Calu3 (cell line): ENCODE measurements around the gene SYCN. TPM values are rescaled to one million over a fixed set of nuclear protein-coding genes. Genes with fewer than 3 reads are reported as not detected.
A peak's percentile ranks its signal among the peaks of the same experiment; 100 is the strongest.

Experiments used
- BruUV-seq: library from RNA; stranded (reverse); fragments of 400-500 nt; replicated peaks from 2 replicates; lab custom pipeline; 2021; lab: Mats Ljungman, UMichigan
- CTCF ChIA-PET: fragments of 300-600 bp; sonication (Branson Sonifier 250); formaldehyde crosslinking; loops from one replicate; lab custom pipeline; 2022; ENCODE audit warnings: antibody characterized with exemption; lab: Charles Lee
- DNase-seq: peaks from one replicate; pipeline ENCODE4 v3.0.0; 2022
- H3K27ac Mint-ChIP-seq: one replicate; pipeline ENCODE4 v1.8.0; 2022; ENCODE audit warnings: mixed read lengths; ENCODE audit not compliant: unreplicated experiment
- H3K27me3 Mint-ChIP-seq: one replicate; pipeline ENCODE4 v1.8.0; 2022; ENCODE audit warnings: mixed read lengths; ENCODE audit not compliant: unreplicated experiment
- H3K36me3 Mint-ChIP-seq: one replicate; pipeline ENCODE4 v1.8.0; 2022; ENCODE audit warnings: mild to moderate bottlenecking, moderate library complexity, mixed read lengths; ENCODE audit not compliant: insufficient read depth, unreplicated experiment
- H3K4me1 Mint-ChIP-seq: one replicate; pipeline ENCODE4 v1.8.0; 2022; ENCODE audit warnings: mild to moderate bottlenecking, low read depth, mixed read lengths; ENCODE audit not compliant: unreplicated experiment
- H3K4me3 Mint-ChIP-seq: one replicate; pipeline ENCODE4 v1.8.0; 2022; ENCODE audit warnings: mild to moderate bottlenecking, low read depth, moderate library complexity, mixed read lengths; ENCODE audit not compliant: unreplicated experiment
- H3K9me3 Mint-ChIP-seq: one replicate; pipeline ENCODE4 v1.8.0; 2022; ENCODE audit warnings: low read depth, mixed read lengths; ENCODE audit not compliant: unreplicated experiment
- CTCF ChIP-seq: fragments of 200-600 bp; IDR thresholded peaks from one replicate; pipeline ENCODE4 v1.8.0; 2022; ENCODE audit warnings: antibody characterized with exemption; ENCODE audit not compliant: unreplicated experiment
- intact Hi-C: fragments of 100-400 bp; cut with micrococcal nuclease; formaldehyde crosslinking; loops from one replicate; pipeline ENCODE4 v1.10.0; 2022; ENCODE audit not compliant: unreplicated experiment
- total RNA-seq: library from RNA; stranded (reverse); gene quantifications from 2 replicates; pipeline ENCODE4 v1.2.3, GENCODE V29; 2022

Gene SYCN
- total RNA-seq, 1 experiment from 2014 or later, result not detected

- BruUV-seq, result no TSS peak
- H3K4me3 Mint-ChIP-seq, result no peak overlapping the region
- no peak overlapping the region for H3K27ac Mint-ChIP-seq
- peaks cover 38% of the 10 kb centered on the region for H3K36me3 Mint-ChIP-seq
- no peaks in the 10 kb centered on the region for H3K27me3 Mint-ChIP-seq
- CTCF ChIA-PET, result interaction anchor here (0.6 kb wide), 1 partner anchor 13 kb away, joined by 3 read pairs; no protein-coding TSS in a partner anchor
- no peaks in the 10 kb centered on the region for H3K9me3 Mint-ChIP-seq
- H3K4me1 Mint-ChIP-seq, result no peaks in the 10 kb centered on the region
- DNase-seq, result no peak
- no peak for TF ChIP-seq CTCF
- intact Hi-C loops, result no loop called here
These were observed 17.7 kb downstream of the SYCN start for GRCh38 chr19:39186391-39186790.

GRCh38 chr19:39183104-39183503 lies 21.0 kb downstream of the SYCN start:
- no peak for DNase-seq
- H3K4me3 Mint-ChIP-seq, result no peak overlapping the region
- BruUV-seq, result no TSS peak
- H3K27me3 Mint-ChIP-seq, result no peaks in the 10 kb centered on the region
- no peaks in the 10 kb centered on the region for H3K9me3 Mint-ChIP-seq
- intact Hi-C loops, result no loop called here
- no peak for TF ChIP-seq CTCF
- H3K4me1 Mint-ChIP-seq, result no peaks in the 10 kb centered on the region
- H3K36me3 Mint-ChIP-seq, result peaks cover 64% of the 10 kb centered on the region
- no peak overlapping the region for H3K27ac Mint-ChIP-seq
- CTCF ChIA-PET, result no interaction called here

- H3K27ac Mint-ChIP-seq, result peak overlapping the region; percentile 40
- DNase-seq, result no peak
- no peaks in the 10 kb centered on the region for H3K4me1 Mint-ChIP-seq
- no TSS peak for BruUV-seq
- H3K9me3 Mint-ChIP-seq, result no peaks in the 10 kb centered on the region
- no peak for TF ChIP-seq CTCF
- CTCF ChIA-PET, result no interaction called here
- no peak overlapping the region for H3K4me3 Mint-ChIP-seq
- no peaks in the 10 kb centered on the region for H3K27me3 Mint-ChIP-seq
- intact Hi-C loops, result no loop called here
- H3K36me3 Mint-ChIP-seq, result peaks cover 64% of the 10 kb centered on the region
These were observed 21.9 kb downstream of the SYCN start for GRCh38 chr19:39182174-39182505.

GRCh38 chr19:39181500-39182173 lies 22.4 kb downstream of the SYCN start:
- H3K4me1 Mint-ChIP-seq, result no peaks in the 10 kb centered on the region
- H3K4me3 Mint-ChIP-seq, result no peak overlapping the region
- TF ChIP-seq CTCF, result no peak
- H3K36me3 Mint-ChIP-seq, result peaks cover 67% of the 10 kb centered on the region
- peak overlapping the region; percentile 40 for H3K27ac Mint-ChIP-seq
- H3K27me3 Mint-ChIP-seq, result no peaks in the 10 kb centered on the region
- DNase-seq, result no peak
- intact Hi-C loops, result no loop called here
- CTCF ChIA-PET, result no interaction called here
- no peaks in the 10 kb centered on the region for H3K9me3 Mint-ChIP-seq
- BruUV-seq, result no TSS peak
